ENCODE data around the gene RABGAP1L.

Gene RABGAP1L

DNA sequence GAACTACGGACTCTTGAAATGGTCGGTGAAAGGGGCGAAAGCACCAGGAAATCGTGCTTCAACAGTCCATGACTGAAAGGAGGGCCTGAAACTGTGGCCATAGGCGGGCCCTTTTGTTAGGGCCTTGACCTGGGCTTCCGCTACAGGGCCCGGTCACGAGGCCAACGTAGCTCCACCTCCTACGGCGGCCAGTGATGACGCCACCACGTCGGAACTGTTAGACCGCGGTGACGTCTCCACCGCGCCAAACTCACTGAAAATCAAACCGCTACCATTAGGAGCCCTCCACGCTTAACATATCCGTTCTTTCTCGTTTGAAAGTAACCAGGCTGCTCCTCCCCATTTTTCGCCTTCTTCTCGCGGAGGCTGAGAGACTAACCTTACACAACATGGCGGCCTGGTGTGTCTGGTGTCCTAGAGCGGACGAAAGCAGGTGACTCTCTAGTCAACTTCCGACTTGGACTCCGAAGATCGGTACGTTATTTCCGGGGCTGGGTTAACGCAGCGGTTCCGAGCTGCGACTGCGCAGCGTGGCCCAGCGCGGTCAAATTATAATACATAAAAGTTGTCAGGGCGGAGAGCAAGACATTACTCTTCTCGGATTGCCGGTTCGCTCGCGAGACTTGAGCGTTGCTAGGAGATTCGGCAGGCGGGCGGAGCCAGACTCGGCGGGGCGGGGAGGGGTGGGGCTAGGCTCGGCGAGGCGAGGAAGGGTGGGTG, 840.1 kb downstream of the RABGAP1L start (continued):
- TF ChIP-seq, protein P1, sequence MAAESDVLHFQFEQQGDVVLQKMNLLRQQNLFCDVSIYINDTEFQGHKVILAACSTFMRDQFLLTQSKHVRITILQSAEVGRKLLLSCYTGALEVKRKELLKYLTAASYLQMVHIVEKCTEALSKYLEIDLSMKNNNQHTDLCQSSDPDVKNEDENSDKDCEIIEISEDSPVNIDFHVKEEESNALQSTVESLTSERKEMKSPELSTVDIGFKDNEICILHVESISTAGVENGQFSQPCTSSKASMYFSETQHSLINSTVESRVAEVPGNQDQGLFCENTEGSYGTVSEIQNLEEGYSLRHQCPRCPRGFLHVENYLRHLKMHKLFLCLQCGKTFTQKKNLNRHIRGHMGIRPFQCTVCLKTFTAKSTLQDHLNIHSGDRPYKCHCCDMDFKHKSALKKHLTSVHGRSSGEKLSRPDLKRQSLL (tag by site-specific recombination; IDR thresholded peaks at IDR 0.05): no peak; the same call in 1 of the 2 replicates
- TF ChIP-seq, protein P2, sequence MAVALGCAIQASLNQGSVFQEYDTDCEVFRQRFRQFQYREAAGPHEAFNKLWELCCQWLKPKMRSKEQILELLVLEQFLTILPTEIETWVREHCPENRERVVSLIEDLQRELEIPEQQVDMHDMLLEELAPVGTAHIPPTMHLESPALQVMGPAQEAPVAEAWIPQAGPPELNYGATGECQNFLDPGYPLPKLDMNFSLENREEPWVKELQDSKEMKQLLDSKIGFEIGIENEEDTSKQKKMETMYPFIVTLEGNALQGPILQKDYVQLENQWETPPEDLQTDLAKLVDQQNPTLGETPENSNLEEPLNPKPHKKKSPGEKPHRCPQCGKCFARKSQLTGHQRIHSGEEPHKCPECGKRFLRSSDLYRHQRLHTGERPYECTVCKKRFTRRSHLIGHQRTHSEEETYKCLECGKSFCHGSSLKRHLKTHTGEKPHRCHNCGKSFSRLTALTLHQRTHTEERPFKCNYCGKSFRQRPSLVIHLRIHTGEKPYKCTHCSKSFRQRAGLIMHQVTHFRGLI (tag by site-specific recombination; IDR thresholded peaks at IDR 0.05): no peak
- TF ChIP-seq HOXA7 (CRISPR knock-in tag; IDR thresholded peaks at IDR 0.05; ENCODE audit: borderline replicate concordance) (no peak), ZNF549 (tag by site-specific recombination; IDR thresholded peaks at IDR 0.05) (no peak)

DNA sequence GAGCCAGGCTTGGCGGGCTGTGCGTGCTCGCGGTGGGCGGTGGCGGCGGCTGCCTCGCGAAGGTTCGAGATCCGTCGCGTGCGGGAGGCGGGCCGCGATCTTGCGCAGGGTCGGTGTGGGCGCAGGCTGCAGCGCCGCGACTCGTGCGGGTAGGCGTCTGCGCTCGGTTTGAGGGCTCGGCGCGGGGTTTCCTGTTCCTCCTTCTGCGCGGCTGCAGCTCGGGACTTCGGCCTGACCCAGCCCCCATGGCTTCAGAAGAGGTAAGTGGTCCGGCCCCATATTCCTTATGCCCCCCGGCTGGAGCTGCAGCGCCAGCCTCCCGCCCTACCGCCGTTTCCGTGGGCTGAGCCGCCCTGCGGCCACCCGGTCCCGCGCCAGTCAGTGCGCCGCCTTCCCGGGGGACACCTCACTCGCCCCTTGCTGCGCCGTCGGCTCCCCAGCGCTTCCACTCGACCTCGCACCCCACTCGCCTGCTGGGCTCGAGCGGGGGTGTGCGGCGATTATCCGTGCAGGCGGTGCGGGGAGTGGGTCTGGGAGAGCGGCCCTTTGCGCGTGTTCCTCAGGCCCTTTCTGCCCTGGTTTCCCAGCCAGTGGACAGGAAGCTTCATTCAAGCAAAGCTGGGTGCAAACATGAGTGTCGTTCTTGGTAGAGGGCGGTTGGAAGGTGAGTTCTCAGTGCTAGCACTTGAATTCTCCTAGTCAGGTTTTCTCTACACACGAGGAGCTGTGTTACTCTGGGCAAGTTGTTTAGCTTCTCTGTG, 840.8 kb downstream of the RABGAP1L start, which contains the start of gene CACYBP:
CACYBP (plus strand) TSS at position 12 of the 761 bp plus-strand sequence; CDS start at position 246, 234 bp downstream.
- CTCF ChIA-PET: interaction anchor here (0.6 to 2.0 kb wide), 7 partner anchors 12 to 1225 kb away, joined by 3 to 13 read pairs (median 4); no protein-coding TSS in a partner anchor
- POLR2A ChIA-PET: interaction anchor here (0.6 to 3.3 kb wide), 11 partner anchors 14 to 1522 kb away, joined by 3 to 58 read pairs (median 6); partner anchors contain the start of gene MRPS14
- H3K27ac ChIP-seq (ENCODE audit: extremely low read depth, low read depth, low read length): peak within 1 kb of the TSS; percentile 92
- H3K9me3 ChIP-seq (ENCODE audit: control insufficient read depth, insufficient read depth, low read depth, low read length): no peaks in the 10 kb centered on the region
- peaks cover 0 to 18% of the 10 kb centered on the region in 2 experiments; a peak in 1 of 3 replicates for H3K36me3 ChIP-seq (ENCODE audit: control insufficient read depth in 2 of 2, insufficient read depth in 1 of 2, low read length in 2 of 2)
- H3K4me1 ChIP-seq (ENCODE audit: control insufficient read depth, insufficient read depth, low read length): no peaks in the 10 kb centered on the region
- peak within 1 kb of the TSS; percentile 88 for H3K4me3 ChIP-seq (ENCODE audit: low read depth, low read length)
- TF ChIP-seq, protein P1 (tag by site-specific recombination; IDR thresholded peaks at IDR 0.05): no peak
- TF ChIP-seq, protein P2 (tag by site-specific recombination; IDR thresholded peaks at IDR 0.05): peak; percentile 78
- TF ChIP-seq ZNF335 (tag by site-specific recombination; conservative IDR thresholded peaks at IDR 0.05): peak; percentile 48
- no peak; the same call in 1 of the 2 replicates for TF ChIP-seq ZNF843 (tag by site-specific recombination; IDR thresholded peaks at IDR 0.05)
- TF ChIP-seq ZSCAN30 (tag by site-specific recombination; IDR thresholded peaks at IDR 0.05): peak; percentile 75; the same call in 1 of the 2 replicates
- TF ChIP-seq KLF10 (tag by site-specific recombination; IDR thresholded peaks at IDR 0.05): no peak; the same call in 1 of the 2 replicates
- TF ChIP-seq, protein P3, sequence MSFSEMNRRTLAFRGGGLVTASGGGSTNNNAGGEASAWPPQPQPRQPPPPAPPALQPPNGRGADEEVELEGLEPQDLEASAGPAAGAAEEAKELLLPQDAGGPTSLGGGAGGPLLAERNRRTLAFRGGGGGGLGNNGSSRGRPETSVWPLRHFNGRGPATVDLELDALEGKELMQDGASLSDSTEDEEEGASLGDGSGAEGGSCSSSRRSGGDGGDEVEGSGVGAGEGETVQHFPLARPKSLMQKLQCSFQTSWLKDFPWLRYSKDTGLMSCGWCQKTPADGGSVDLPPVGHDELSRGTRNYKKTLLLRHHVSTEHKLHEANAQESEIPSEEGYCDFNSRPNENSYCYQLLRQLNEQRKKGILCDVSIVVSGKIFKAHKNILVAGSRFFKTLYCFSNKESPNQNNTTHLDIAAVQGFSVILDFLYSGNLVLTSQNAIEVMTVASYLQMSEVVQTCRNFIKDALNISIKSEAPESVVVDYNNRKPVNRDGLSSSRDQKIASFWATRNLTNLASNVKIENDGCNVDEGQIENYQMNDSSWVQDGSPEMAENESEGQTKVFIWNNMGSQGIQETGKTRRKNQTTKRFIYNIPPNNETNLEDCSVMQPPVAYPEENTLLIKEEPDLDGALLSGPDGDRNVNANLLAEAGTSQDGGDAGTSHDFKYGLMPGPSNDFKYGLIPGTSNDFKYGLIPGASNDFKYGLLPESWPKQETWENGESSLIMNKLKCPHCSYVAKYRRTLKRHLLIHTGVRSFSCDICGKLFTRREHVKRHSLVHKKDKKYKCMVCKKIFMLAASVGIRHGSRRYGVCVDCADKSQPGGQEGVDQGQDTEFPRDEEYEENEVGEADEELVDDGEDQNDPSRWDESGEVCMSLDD (tag by site-specific recombination; IDR thresholded peaks at IDR 0.05): 0 out of 2 replicates have a peak, but pooled peaks have one; percentile 30
- peak; percentile 63 for TF ChIP-seq SP2 (tag by site-specific recombination; IDR thresholded peaks at IDR 0.05)
- TF ChIP-seq, protein P4, sequence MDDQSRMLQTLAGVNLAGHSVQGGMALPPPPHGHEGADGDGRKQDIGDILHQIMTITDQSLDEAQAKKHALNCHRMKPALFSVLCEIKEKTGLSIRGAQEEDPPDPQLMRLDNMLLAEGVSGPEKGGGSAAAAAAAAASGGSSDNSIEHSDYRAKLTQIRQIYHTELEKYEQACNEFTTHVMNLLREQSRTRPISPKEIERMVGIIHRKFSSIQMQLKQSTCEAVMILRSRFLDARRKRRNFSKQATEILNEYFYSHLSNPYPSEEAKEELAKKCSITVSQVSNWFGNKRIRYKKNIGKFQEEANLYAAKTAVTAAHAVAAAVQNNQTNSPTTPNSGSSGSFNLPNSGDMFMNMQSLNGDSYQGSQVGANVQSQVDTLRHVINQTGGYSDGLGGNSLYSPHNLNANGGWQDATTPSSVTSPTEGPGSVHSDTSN (CRISPR knock-in tag; IDR thresholded peaks at IDR 0.05): peak; percentile 75
- TF ChIP-seq ZNF571 (tag by site-specific recombination; IDR thresholded peaks at IDR 0.05): no peak
- TF ChIP-seq ZNF660 (tag by site-specific recombination; IDR thresholded peaks at IDR 0.05): peak; percentile 47
- TF ChIP-seq ZBTB7A (tag by site-specific recombination; IDR thresholded peaks at IDR 0.05; ENCODE audit: low read depth): 0 out of 2 replicates have a peak, but pooled peaks have one; percentile 48
- no peak for TF ChIP-seq ZNF404 (tag by site-specific recombination; IDR thresholded peaks at IDR 0.05)
- peak; percentile 94 for TF ChIP-seq ZFHX2 (tag by site-specific recombination; conservative IDR thresholded peaks at IDR 0.05)
- TF ChIP-seq, protein P5, sequence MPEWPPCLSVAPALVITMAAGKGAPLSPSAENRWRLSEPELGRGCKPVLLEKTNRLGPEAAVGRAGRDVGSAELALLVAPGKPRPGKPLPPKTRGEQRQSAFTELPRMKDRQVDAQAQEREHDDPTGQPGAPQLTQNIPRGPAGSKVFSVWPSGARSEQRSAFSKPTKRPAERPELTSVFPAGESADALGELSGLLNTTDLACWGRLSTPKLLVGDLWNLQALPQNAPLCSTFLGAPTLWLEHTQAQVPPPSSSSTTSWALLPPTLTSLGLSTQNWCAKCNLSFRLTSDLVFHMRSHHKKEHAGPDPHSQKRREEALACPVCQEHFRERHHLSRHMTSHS (tag by site-specific recombination; IDR thresholded peaks at IDR 0.05): no peak
- peak; percentile 79 for TF ChIP-seq ZXDB (tag by site-specific recombination; IDR thresholded peaks at IDR 0.05)
- TF ChIP-seq EGR2 (tag by site-specific recombination; IDR thresholded peaks at IDR 0.05; ENCODE audit: low read depth): peak; percentile 88
- TF ChIP-seq, protein P6, sequence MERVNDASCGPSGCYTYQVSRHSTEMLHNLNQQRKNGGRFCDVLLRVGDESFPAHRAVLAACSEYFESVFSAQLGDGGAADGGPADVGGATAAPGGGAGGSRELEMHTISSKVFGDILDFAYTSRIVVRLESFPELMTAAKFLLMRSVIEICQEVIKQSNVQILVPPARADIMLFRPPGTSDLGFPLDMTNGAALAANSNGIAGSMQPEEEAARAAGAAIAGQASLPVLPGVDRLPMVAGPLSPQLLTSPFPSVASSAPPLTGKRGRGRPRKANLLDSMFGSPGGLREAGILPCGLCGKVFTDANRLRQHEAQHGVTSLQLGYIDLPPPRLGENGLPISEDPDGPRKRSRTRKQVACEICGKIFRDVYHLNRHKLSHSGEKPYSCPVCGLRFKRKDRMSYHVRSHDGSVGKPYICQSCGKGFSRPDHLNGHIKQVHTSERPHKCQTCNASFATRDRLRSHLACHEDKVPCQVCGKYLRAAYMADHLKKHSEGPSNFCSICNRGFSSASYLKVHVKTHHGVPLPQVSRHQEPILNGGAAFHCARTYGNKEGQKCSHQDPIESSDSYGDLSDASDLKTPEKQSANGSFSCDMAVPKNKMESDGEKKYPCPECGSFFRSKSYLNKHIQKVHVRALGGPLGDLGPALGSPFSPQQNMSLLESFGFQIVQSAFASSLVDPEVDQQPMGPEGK (tag by site-specific recombination; IDR thresholded peaks at IDR 0.05): peak; percentile 83

Measured in HEK293 (cell line).